Measurements from ENCODE around the gene MLIP.

- TF ChIP-seq CTCF (IDR thresholded peaks at IDR 0.05) (no peak), POLR2A (IDR thresholded peaks at IDR 0.05) (no peak), POLR2AphosphoS5 (IDR thresholded peaks at IDR 0.05; ENCODE audit: insufficient read depth in 1 of 2, low read depth in 1 of 2) (no peak)
These were observed 21.9 kb downstream of the MLIP start for GRCh38 chr6:54133186-54133585.

All from vagina (tissue), 2 donors.